Measurements from ENCODE around the gene FAM107B. TPM values are rescaled to one million over a fixed set of nuclear protein-coding genes. Genes with fewer than 3 reads are reported as not detected.

The FAM107B gene
- total RNA-seq, 2 experiments from 2014 or later: 188 to 200 TPM

GRCh38 chr10:14476641-14477407 is 297.9 kb downstream of the FAM107B start:
- H3K27me3 Mint-ChIP-seq: peaks cover 30% of the 10 kb centered on the region
- POLR2A ChIA-PET: interaction anchor here (1.2 kb wide), 1 partner anchor 291 kb away, joined by 4 read pairs; no protein-coding TSS in a partner anchor

GRCh38 chr10:14476006-14476405 is 298.7 kb downstream of the FAM107B start:
- Mint-ChIP-seq H3K4me3 (no peak overlapping the region), H3K27ac (no peak overlapping the region), H3K9me3 (no peaks in the 10 kb centered on the region), H3K4me1 (no peaks in the 10 kb centered on the region), H3K27me3 (peaks cover 31% of the 10 kb centered on the region), H3K36me3 (no peaks in the 10 kb centered on the region)
- ATAC-seq (ENCODE audit: low read depth) (no peak), DNase-seq (no peak)
- POLR2A ChIA-PET: no interaction called here

More at GRCh38 chr10:14476641-14477407, 297.9 kb downstream of the FAM107B start:
- Mint-ChIP-seq H3K4me1 (no peaks in the 10 kb centered on the region), H3K4me3 (no peak overlapping the region), H3K27ac (no peak overlapping the region), H3K36me3 (no peaks in the 10 kb centered on the region), H3K9me3 (no peaks in the 10 kb centered on the region)
- ATAC-seq (ENCODE audit: low read depth): no peak
- no peak for DNase-seq

- ATAC-seq (ENCODE audit: low read depth): no peak
- Mint-ChIP-seq H3K4me3 (no peak overlapping the region), H3K27me3 (peaks cover 34% of the 10 kb centered on the region), H3K9me3 (no peaks in the 10 kb centered on the region), H3K27ac (no peak overlapping the region), H3K36me3 (no peaks in the 10 kb centered on the region), H3K4me1 (no peaks in the 10 kb centered on the region)
- DNase-seq: no peak
- POLR2A ChIA-PET: no interaction called here
Observed at GRCh38 chr10:14474656-14475055, 300.0 kb downstream of the FAM107B start.

- no peak overlapping the region for H3K27ac Mint-ChIP-seq
- ATAC-seq (ENCODE audit: low read depth): no peak
Observed at GRCh38 chr10:14470920-14471319, 303.8 kb downstream of the FAM107B start.

GRCh38 chr10:14468726-14469125 is 306.0 kb downstream of the FAM107B start:
- ATAC-seq (ENCODE audit: low read depth) (no peak), DNase-seq (no peak)
- H3K27me3 Mint-ChIP-seq: peaks cover 15% of the 10 kb centered on the region
- no peak overlapping the region for H3K27ac Mint-ChIP-seq
- POLR2A ChIA-PET: no interaction called here
- no peaks in the 10 kb centered on the region for H3K4me1 Mint-ChIP-seq
- H3K9me3 Mint-ChIP-seq: peaks cover 4% of the 10 kb centered on the region
- H3K4me3 Mint-ChIP-seq: no peak overlapping the region
- no peaks in the 10 kb centered on the region for H3K36me3 Mint-ChIP-seq

More at GRCh38 chr10:14470920-14471319, 303.8 kb downstream of the FAM107B start:
- H3K4me3 Mint-ChIP-seq: no peak overlapping the region
- H3K36me3 Mint-ChIP-seq: no peaks in the 10 kb centered on the region
- no peaks in the 10 kb centered on the region for H3K9me3 Mint-ChIP-seq
- POLR2A ChIA-PET: no interaction called here
- H3K4me1 Mint-ChIP-seq: no peaks in the 10 kb centered on the region
- peaks cover 22% of the 10 kb centered on the region for H3K27me3 Mint-ChIP-seq
- no peak for DNase-seq

Other genes with a start within 250 kb of the FAM107B start
- 1 to 10 TPM in 1 of 2 experiments, under 1 TPM in 1; 0.82 to 1.0 TPM for gene CDNF, start 63.1 kb upstream of the FAM107B start, total RNA-seq
- 10 to 100 TPM; 23.0 to 25.1 TPM for gene HSPA14, start 63.4 kb upstream of the FAM107B start, total RNA-seq
- gene MSANTD7, start 63.4 kb upstream of the FAM107B start, total RNA-seq: 10 to 100 TPM; 17.0 to 19.4 TPM
- gene SUV39H2, start 104.0 kb upstream of the FAM107B start, total RNA-seq: 10 to 100 TPM; 19.4 to 22.3 TPM
- 10 to 100 TPM; 47.1 to 47.7 TPM for gene DCLRE1C, start 179.2 kb upstream of the FAM107B start, total RNA-seq
- under 1 TPM; 0.78 to 0.88 TPM for gene MEIG1, start 184.5 kb upstream of the FAM107B start, total RNA-seq